Smooth muscle cell (in vitro differentiated cells): ENCODE data around the gene AIFM1. TPM values are rescaled to one million over a fixed set of nuclear protein-coding genes. Genes with fewer than 3 reads are reported as not detected.

Experiments
- DNase-seq: peaks from one replicate; lab custom pipeline; 2025; ENCODE audit not compliant: unreplicated experiment; lab: John Stamatoyannopoulos, UW
- H2AFZ ChIP-seq: fragments of 200-600 bp; sonication (generic); 2 replicates; pipeline ENCODE4 v1.6.0; 2016; ENCODE audit warnings: antibody characterized with exemption, low read depth, mild to moderate bottlenecking
- H3F3A ChIP-seq: fragments of 200-600 bp; sonication (generic); 2 replicates; pipeline ENCODE4 v1.6.0; 2017; ENCODE audit warnings: antibody characterized with exemption, low read depth
- H3K27ac ChIP-seq: fragments of 200-600 bp; sonication (generic); 2 replicates; pipeline ENCODE4 v1.5.1; 2016; ENCODE audit warnings: low read depth, mild to moderate bottlenecking
- H3K27me3 ChIP-seq: fragments of 200-600 bp; sonication (generic); 2 replicates; pipeline ENCODE4 v1.6.1; 2016; ENCODE audit warnings: low read depth, mild to moderate bottlenecking
- H3K36me3 ChIP-seq: fragments of 200-600 bp; sonication (generic); 2 replicates; pipeline ENCODE4 v1.5.1; 2016; ENCODE audit warnings: low read depth
- H3K4me1 ChIP-seq: fragments of 200-600 bp; sonication (generic); 2 replicates; pipeline ENCODE4 v1.5.1; 2016; ENCODE audit warnings: low read depth
- H3K4me2 ChIP-seq: fragments of 200-600 bp; sonication (generic); 2 replicates; pipeline ENCODE4 v1.6.0; 2016; ENCODE audit warnings: mild to moderate bottlenecking
- H3K4me3 ChIP-seq: fragments of 200-600 bp; sonication (generic); 2 replicates; pipeline ENCODE4 v1.5.1; 2016; ENCODE audit warnings: mild to moderate bottlenecking
- H3K79me2 ChIP-seq: fragments of 200-600 bp; sonication (generic); 2 replicates; pipeline ENCODE4 v1.6.0; 2016; ENCODE audit warnings: low read depth, mild to moderate bottlenecking
- H3K9ac ChIP-seq: fragments of 200-600 bp; sonication (generic); 2 replicates; pipeline ENCODE4 v1.6.0; 2016; ENCODE audit warnings: low read depth
- H3K9me3 ChIP-seq: fragments of 200-600 bp; sonication (generic); replicated peaks from 2 replicates; pipeline ENCODE4 v1.5.1; 2016; ENCODE audit warnings: low read depth
- H4K20me1 ChIP-seq: fragments of 200-600 bp; sonication (generic); 2 replicates; pipeline ENCODE4 v1.6.0; 2016; ENCODE audit warnings: low read depth
- WGBS: methylation state at CpG from one replicate; pipeline ENCODE4 v1.1.7; 2016; ENCODE audit warnings: low lambda C conversion rate; 5-methylcytosine and 5-hydroxymethylcytosine counted together
- polyA plus RNA-seq: library from polyadenylated mRNA; unstranded; fragments of >200 nt; fragmentation: Nextera tagmentation; extraction: Ambion mirVana; gene quantifications from 2 replicates; pipeline ENCODE4 v1.2.1, GENCODE V29; 2016
- total RNA-seq: library from RNA; depleted of rRNA; stranded (reverse); fragments of >200 nt; gene quantifications from 2 replicates; pipeline ENCODE4 v1.2.3, GENCODE V29; 2014
- TF ChIP-seq, protein P1 (sequence below): fragments of 200-600 bp; sonication (generic); IDR thresholded peaks from 2 replicates; pipeline ENCODE4 v1.5.1; 2017; ENCODE audit warnings: borderline replicate concordance, mild to moderate bottlenecking, antibody characterized with exemption; ENCODE audit not compliant: insufficient read depth, poor library complexity, severe bottlenecking

Gene AIFM1
- total and polyA plus RNA-seq, 2 experiments from 2014 or later, result 35.8 to 39.0 TPM

DNA sequence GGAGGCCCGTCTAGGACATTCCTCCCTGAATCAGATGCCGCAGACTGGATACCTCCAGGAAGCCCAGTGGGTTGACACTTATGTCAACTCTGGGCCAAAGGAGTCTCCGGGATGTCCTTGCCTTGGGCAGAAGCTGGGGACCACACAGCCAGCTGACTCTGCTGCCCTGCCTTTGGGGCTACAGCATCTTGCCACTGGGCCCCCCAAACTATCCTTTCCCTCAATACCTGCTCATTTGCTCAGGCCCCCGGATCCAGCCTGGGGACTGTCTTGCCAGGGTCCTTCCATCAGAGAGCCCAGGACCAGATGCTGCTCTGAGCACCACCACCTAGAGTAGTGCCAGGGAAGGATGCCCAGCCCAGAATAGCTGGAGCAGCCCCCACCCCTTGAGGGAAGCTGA, 25.2 kb upstream of the AIFM1 start:
- Histone ChIP-seq H3K4me3 (no peak overlapping the region), H3K4me1 (no peaks in the 10 kb centered on the region), H3K27me3 (no peaks in the 10 kb centered on the region), H3K4me2 (no peak overlapping the region), H3K9me3 (no peaks in the 10 kb centered on the region), H3K27ac (no peak overlapping the region), H3K79me2 (no peaks in the 10 kb centered on the region), H4K20me1 (no peaks in the 10 kb centered on the region), H3K36me3 (no peaks in the 10 kb centered on the region), H3K9ac (no peak overlapping the region), H3F3A (no peaks in the 10 kb centered on the region), H2AFZ (no peak overlapping the region)
- WGBS, result 79% methylated on average over 4 of the region's 4 CpGs
- no peak for DNase-seq
- TF ChIP-seq, protein P1, sequence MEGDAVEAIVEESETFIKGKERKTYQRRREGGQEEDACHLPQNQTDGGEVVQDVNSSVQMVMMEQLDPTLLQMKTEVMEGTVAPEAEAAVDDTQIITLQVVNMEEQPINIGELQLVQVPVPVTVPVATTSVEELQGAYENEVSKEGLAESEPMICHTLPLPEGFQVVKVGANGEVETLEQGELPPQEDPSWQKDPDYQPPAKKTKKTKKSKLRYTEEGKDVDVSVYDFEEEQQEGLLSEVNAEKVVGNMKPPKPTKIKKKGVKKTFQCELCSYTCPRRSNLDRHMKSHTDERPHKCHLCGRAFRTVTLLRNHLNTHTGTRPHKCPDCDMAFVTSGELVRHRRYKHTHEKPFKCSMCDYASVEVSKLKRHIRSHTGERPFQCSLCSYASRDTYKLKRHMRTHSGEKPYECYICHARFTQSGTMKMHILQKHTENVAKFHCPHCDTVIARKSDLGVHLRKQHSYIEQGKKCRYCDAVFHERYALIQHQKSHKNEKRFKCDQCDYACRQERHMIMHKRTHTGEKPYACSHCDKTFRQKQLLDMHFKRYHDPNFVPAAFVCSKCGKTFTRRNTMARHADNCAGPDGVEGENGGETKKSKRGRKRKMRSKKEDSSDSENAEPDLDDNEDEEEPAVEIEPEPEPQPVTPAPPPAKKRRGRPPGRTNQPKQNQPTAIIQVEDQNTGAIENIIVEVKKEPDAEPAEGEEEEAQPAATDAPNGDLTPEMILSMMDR, result no peak

DNA sequence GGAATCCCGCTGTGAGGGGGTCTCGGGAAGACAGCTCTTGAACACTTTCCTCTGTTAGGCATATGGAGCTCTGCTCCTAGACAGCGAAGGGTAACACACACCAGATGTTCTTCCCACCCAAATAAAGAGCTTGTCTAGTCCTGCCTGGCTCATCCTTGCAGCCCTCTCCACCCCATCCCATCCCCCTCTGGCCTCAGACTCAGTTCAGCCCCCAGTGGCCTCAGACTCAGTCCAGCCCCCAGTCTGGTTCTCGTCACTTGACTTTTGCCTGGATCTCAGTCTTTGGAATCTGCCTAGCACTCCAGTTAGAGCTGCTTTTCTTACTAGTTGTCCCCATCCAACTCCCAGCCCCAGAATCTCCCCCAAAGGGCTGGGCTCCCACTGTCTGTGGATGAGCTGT, 21.0 kb upstream of the AIFM1 start:
- no peaks in the 10 kb centered on the region for H3K27me3 ChIP-seq
- no peaks in the 10 kb centered on the region for H3F3A ChIP-seq
- no peaks in the 10 kb centered on the region for H3K9me3 ChIP-seq
- no peak for DNase-seq
- TF ChIP-seq, protein P1, result no peak
- H3K36me3 ChIP-seq, result no peaks in the 10 kb centered on the region
- no peaks in the 10 kb centered on the region for H4K20me1 ChIP-seq
- no peaks in the 10 kb centered on the region for H3K79me2 ChIP-seq
- H3K4me2 ChIP-seq, result no peak overlapping the region
- no peaks in the 10 kb centered on the region for H3K4me1 ChIP-seq
- no peak overlapping the region for H3K4me3 ChIP-seq
- no peak overlapping the region for H3K27ac ChIP-seq
- H3K9ac ChIP-seq, result no peak overlapping the region
- no peak overlapping the region for H2AFZ ChIP-seq
- 43% methylated on average over 4 of the region's 4 CpGs for WGBS

DNA sequence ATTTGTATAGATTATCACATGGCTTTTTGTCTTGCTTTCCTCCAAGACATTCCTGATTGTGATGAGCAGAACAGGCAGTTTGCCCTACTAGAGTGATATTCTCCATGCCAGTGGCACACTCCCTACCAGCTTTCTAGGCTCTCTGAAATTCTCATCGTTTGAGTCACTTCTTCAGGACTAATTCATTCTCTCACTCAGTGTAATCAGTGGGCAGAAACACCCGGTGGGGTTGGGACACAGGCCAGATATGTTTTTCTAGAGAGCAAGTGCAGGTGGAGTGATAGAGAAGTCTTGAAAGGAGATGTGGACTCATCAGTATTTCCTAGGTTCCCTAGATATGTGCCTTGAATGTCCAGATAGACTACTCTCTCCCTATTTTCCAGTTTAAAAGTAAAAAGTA, 19.2 kb upstream of the AIFM1 start:
- Histone ChIP-seq H3K9ac (no peak overlapping the region), H3K36me3 (no peaks in the 10 kb centered on the region), H2AFZ (no peak overlapping the region), H3K4me3 (no peak overlapping the region), H3K79me2 (no peaks in the 10 kb centered on the region), H3K4me2 (no peak overlapping the region), H3K27me3 (no peaks in the 10 kb centered on the region), H3K27ac (no peak overlapping the region), H4K20me1 (no peaks in the 10 kb centered on the region), H3K9me3 (no peaks in the 10 kb centered on the region), H3F3A (no peaks in the 10 kb centered on the region), H3K4me1 (no peaks in the 10 kb centered on the region)
- 43% methylated on average over 2 of the region's 2 CpGs for WGBS
- no peak for DNase-seq
- TF ChIP-seq, protein P1, result no peak

DNA sequence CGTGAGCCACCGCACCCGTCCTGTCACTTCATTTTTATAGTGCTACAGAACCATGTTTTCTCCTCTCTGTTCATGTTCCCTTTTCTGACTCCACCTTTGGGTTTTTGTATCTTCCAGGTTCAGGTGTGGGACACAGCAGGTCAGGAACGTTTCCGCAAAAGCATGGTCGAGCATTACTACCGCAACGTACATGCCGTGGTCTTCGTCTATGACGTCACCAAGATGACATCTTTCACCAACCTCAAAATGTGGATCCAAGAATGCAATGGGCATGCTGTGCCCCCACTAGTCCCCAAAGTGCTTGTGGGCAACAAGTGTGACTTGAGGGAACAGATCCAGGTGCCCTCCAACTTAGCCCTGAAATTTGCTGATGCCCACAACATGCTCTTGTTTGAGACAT, 18.5 kb upstream of the AIFM1 start:
- TF ChIP-seq, protein P1, result no peak
- no peak overlapping the region for H3K4me3 ChIP-seq
- H3K4me2 ChIP-seq, result no peak overlapping the region
- no peaks in the 10 kb centered on the region for H3K36me3 ChIP-seq
- H3F3A ChIP-seq, result no peaks in the 10 kb centered on the region
- H3K4me1 ChIP-seq, result no peaks in the 10 kb centered on the region
- no peaks in the 10 kb centered on the region for H4K20me1 ChIP-seq
- WGBS, result 93% methylated on average over 11 of the region's 11 CpGs
- H3K27ac ChIP-seq, result no peak overlapping the region
- no peak overlapping the region for H2AFZ ChIP-seq
- DNase-seq, result no peak
- no peaks in the 10 kb centered on the region for H3K27me3 ChIP-seq
- no peak overlapping the region for H3K9ac ChIP-seq
- no peaks in the 10 kb centered on the region for H3K79me2 ChIP-seq
- no peaks in the 10 kb centered on the region for H3K9me3 ChIP-seq
